Measurements from ENCODE around the gene PISD.

- TF ChIP-seq, protein P1, sequence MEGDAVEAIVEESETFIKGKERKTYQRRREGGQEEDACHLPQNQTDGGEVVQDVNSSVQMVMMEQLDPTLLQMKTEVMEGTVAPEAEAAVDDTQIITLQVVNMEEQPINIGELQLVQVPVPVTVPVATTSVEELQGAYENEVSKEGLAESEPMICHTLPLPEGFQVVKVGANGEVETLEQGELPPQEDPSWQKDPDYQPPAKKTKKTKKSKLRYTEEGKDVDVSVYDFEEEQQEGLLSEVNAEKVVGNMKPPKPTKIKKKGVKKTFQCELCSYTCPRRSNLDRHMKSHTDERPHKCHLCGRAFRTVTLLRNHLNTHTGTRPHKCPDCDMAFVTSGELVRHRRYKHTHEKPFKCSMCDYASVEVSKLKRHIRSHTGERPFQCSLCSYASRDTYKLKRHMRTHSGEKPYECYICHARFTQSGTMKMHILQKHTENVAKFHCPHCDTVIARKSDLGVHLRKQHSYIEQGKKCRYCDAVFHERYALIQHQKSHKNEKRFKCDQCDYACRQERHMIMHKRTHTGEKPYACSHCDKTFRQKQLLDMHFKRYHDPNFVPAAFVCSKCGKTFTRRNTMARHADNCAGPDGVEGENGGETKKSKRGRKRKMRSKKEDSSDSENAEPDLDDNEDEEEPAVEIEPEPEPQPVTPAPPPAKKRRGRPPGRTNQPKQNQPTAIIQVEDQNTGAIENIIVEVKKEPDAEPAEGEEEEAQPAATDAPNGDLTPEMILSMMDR (IDR thresholded peaks at IDR 0.05): no peak
- no peak for TF ChIP-seq POLR2A (IDR thresholded peaks at IDR 0.05)
Observed at GRCh38 chr22:31611061-31611760, 50.8 kb downstream of the PISD start.

Measured in Peyer's patch (tissue), 4 donors.